ENCODE data around the gene USP49. TPM values are rescaled to one million over a fixed set of nuclear protein-coding genes. Genes with fewer than 3 reads are reported as not detected.

The USP49 gene
- total RNA-seq, 1 experiment from 2014 or later, result 6.9 TPM

DNA sequence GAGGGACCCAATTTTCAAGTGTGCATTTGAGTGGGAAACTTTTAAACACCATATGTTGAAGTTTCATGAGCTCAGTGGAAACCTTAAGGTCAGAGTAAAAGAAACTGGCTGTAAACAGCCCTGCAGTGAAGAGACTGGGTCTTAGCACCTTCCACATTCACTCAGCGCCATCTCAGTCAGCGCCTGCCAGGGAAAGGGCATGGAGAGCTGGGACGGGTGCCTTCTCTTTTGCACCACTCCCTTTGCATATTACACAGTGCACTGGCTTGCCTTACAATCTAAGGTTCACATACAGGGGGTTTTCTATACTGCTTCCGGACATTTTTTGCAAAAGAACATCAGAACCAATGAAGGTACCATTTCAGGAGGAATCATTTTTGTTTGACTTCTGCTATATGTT is 103.2 kb downstream of the USP49 start:
- H3K9me2 ChIP-seq (ENCODE audit: insufficient read depth), result no peaks in the 10 kb centered on the region
- no peak overlapping the region for H2AFZ ChIP-seq (ENCODE audit: low read depth, low read length, poor library complexity, severe bottlenecking)
- no peak overlapping the region for H3K9ac ChIP-seq (ENCODE audit: low read length)
- no TSS peak for BruUV-seq (replicated peaks)
- intact Hi-C loops (cut with micrococcal nuclease), result no loop called here
- DNase-seq (ENCODE audit: low read depth, low spot score) (no peak), ATAC-seq (no peak)
- peaks cover 29 to 34% of the 10 kb centered on the region in 2 experiments for H3K36me3 ChIP-seq (ENCODE audit: control insufficient read depth in 1 of 2, insufficient read depth in 2 of 2, low read length in 2 of 2)
- ChIA-PET RAD21 (ENCODE audit: low non-redundant PET in 1 of 2, low total read pairs in 2 of 2, uncharacterized antibody in 2 of 2, unreplicated experiment in 2 of 2) (no interaction called here), CTCF (no interaction called here), POLR2A (no interaction called here)
- no peak overlapping the region for H3K27ac ChIP-seq (ENCODE audit: low read depth, low read length)
- no peaks in the 10 kb centered on the region for H4K20me1 ChIP-seq (ENCODE audit: insufficient read depth)
- TF ChIP-seq SRF (IDR thresholded peaks at IDR 0.05; ENCODE audit: low read depth), result no peak
- no peak for TF ChIP-seq CBX3 (IDR thresholded peaks at IDR 0.05; ENCODE audit: low read depth)
- TF ChIP-seq EGR1 (IDR thresholded peaks at IDR 0.05; ENCODE audit: low read depth), result no peak
- TF ChIP-seq, protein P1, sequence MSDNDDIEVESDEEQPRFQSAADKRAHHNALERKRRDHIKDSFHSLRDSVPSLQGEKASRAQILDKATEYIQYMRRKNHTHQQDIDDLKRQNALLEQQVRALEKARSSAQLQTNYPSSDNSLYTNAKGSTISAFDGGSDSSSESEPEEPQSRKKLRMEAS (IDR thresholded peaks at IDR 0.05), result no peak
- TF ChIP-seq EZH2 (IDR thresholded peaks at IDR 0.05), result no peak
- no peak for TF ChIP-seq JUND (IDR thresholded peaks at IDR 0.05)
- no peak for TF ChIP-seq SP1 (IDR thresholded peaks at IDR 0.05; ENCODE audit: low read depth)
- no peak for TF ChIP-seq POLR2A (IDR thresholded peaks at IDR 0.05; ENCODE audit: borderline replicate concordance, extremely low read depth, insufficient read depth, insufficient read length)
- TF ChIP-seq RAD21 (IDR thresholded peaks at IDR 0.05; ENCODE audit: low read depth), result no peak
- no peak for TF ChIP-seq EZH2phosphoT487 (IDR thresholded peaks at IDR 0.05; ENCODE audit: borderline replicate concordance)
- TF ChIP-seq, protein P2, sequence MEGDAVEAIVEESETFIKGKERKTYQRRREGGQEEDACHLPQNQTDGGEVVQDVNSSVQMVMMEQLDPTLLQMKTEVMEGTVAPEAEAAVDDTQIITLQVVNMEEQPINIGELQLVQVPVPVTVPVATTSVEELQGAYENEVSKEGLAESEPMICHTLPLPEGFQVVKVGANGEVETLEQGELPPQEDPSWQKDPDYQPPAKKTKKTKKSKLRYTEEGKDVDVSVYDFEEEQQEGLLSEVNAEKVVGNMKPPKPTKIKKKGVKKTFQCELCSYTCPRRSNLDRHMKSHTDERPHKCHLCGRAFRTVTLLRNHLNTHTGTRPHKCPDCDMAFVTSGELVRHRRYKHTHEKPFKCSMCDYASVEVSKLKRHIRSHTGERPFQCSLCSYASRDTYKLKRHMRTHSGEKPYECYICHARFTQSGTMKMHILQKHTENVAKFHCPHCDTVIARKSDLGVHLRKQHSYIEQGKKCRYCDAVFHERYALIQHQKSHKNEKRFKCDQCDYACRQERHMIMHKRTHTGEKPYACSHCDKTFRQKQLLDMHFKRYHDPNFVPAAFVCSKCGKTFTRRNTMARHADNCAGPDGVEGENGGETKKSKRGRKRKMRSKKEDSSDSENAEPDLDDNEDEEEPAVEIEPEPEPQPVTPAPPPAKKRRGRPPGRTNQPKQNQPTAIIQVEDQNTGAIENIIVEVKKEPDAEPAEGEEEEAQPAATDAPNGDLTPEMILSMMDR (IDR thresholded peaks at IDR 0.05 in 2 of 3, conservative IDR thresholded peaks at IDR 0.05 in 1 of 3; ENCODE audit: borderline replicate concordance in 1 of 3, insufficient read depth in 1 of 3, low read depth in 2 of 3, low read length in 2 of 3), result no peak
- TF ChIP-seq, protein P3, sequence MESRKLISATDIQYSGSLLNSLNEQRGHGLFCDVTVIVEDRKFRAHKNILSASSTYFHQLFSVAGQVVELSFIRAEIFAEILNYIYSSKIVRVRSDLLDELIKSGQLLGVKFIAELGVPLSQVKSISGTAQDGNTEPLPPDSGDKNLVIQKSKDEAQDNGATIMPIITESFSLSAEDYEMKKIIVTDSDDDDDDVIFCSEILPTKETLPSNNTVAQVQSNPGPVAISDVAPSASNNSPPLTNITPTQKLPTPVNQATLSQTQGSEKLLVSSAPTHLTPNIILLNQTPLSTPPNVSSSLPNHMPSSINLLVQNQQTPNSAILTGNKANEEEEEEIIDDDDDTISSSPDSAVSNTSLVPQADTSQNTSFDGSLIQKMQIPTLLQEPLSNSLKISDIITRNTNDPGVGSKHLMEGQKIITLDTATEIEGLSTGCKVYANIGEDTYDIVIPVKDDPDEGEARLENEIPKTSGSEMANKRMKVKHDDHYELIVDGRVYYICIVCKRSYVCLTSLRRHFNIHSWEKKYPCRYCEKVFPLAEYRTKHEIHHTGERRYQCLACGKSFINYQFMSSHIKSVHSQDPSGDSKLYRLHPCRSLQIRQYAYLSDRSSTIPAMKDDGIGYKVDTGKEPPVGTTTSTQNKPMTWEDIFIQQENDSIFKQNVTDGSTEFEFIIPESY (IDR thresholded peaks at IDR 0.05; ENCODE audit: extremely low read depth, insufficient replicate concordance, low read length), result no peak
- TF ChIP-seq ZFX (IDR thresholded peaks at IDR 0.05), result no peak
- no peak for TF ChIP-seq YY1 (IDR thresholded peaks at IDR 0.05; ENCODE audit: extremely low read depth, insufficient replicate concordance, low read depth, low read length)
- TF ChIP-seq POLR2AphosphoS5 (IDR thresholded peaks at IDR 0.05; ENCODE audit: low read depth, low read length), result no peak
- TF ChIP-seq FOSL1 (IDR thresholded peaks at IDR 0.05; ENCODE audit: low read depth), result no peak
- TF ChIP-seq CEBPB (IDR thresholded peaks at IDR 0.05; ENCODE audit: low read depth), result no peak
- no peak for TF ChIP-seq ELF1 (IDR thresholded peaks at IDR 0.05; ENCODE audit: borderline replicate concordance, low read depth)
- no peak for TF ChIP-seq ZNF274 (IDR thresholded peaks at IDR 0.05; ENCODE audit: low read depth, low read length)
- H3K27me3 ChIP-seq (ENCODE audit: insufficient read depth, low read length), result no peaks in the 10 kb centered on the region
- H3K9me3 ChIP-seq (ENCODE audit: control insufficient read depth in 1 of 2, insufficient read depth in 1 of 2, low read depth in 1 of 2, low read length in 2 of 2), result no peaks in the 10 kb centered on the region
- H3K4me3 ChIP-seq (replicated peaks in 1 of 2; ENCODE audit: low read depth in 1 of 2, low read length in 2 of 2), result no peak overlapping the region
- peaks cover 30% of the 10 kb centered on the region for H3K79me2 ChIP-seq (ENCODE audit: insufficient read depth, low read length)
- H3K4me1 ChIP-seq (ENCODE audit: control insufficient read depth in 1 of 2, insufficient read depth in 2 of 2, low read length in 2 of 2), result peaks cover 0 to 8% of the 10 kb centered on the region in 2 experiments; a peak in 1 of 4 replicates
- H3K4me2 ChIP-seq (ENCODE audit: low read length), result no peak overlapping the region

All from HCT116 (cell line).